Endothelial cell of umbilical vein (primary cell): ENCODE measurements around the gene VAC14. TPM values are rescaled to one million over a fixed set of nuclear protein-coding genes. Genes with fewer than 3 reads are reported as not detected.

ENCODE experiments used
- BruUV-seq: library from RNA; stranded (reverse); fragments of 400-500 nt; replicated peaks from 2 replicates; lab custom pipeline; 2021; lab: Mats Ljungman, UMichigan
- CTCF ChIA-PET: fragments of 300-600, 350-600 bp; sonication (Branson Sonifier 250); formaldehyde crosslinking; loops from one replicate; lab custom pipeline; 2021; ENCODE audit warnings: antibody characterized with exemption, inconsistent platforms; lab: Charles Lee
- POLR2A ChIA-PET: fragments of 300-600, 350-600 bp; sonication (Branson Sonifier 250); formaldehyde crosslinking; loops from one replicate; lab custom pipeline; 2021; ENCODE audit warnings: antibody characterized with exemption, inconsistent platforms; lab: Charles Lee
- DNase-seq: peaks from one replicate; pipeline ENCODE4 v3.0.0-alpha.2; 2011; ENCODE audit warnings: low read depth, low spot score
- FAIRE-seq: peaks from 2 replicates; lab custom pipeline; 2011; peaks lifted over from hg19 to GRCh38; lab: Jason Lieb, UNC
- H2AFZ ChIP-seq: 2 replicates; pipeline ENCODE4 v1.6.0; 2012; ENCODE audit warnings: low read depth, low read length, control low read depth, inconsistent platforms
- H3K27ac ChIP-seq: 2 replicates; pipeline ENCODE4 v1.5.1; 2011; ENCODE audit warnings: low read depth, mild to moderate bottlenecking, control low read depth, low read length, moderate library complexity; ENCODE audit not compliant: insufficient read depth
- H3K27me3 ChIP-seq, 2 experiments: 2 replicates each; pipeline versions ENCODE4 v1.6.0 to v1.6.1; 2011; ENCODE audit warnings: low read length in 2 of 2, mixed read lengths in 1 of 2; ENCODE audit not compliant: control insufficient read depth in 2 of 2, insufficient read depth in 2 of 2
- H3K36me3 ChIP-seq, 2 experiments: 2 replicates in 1 of 2; 3 replicates in 1 of 2; pipeline ENCODE4 v1.5.1; 2011; ENCODE audit warnings: low read length in 2 of 2, mild to moderate bottlenecking in 1 of 2, moderate library complexity in 1 of 2; ENCODE audit not compliant: control insufficient read depth in 2 of 2, insufficient read depth in 2 of 2; ENCODE audit errors: extremely low read depth in 1 of 2
- H3K4me1 ChIP-seq: 3 replicates; pipeline ENCODE4 v1.5.1; 2011; ENCODE audit warnings: mild to moderate bottlenecking, low read length; ENCODE audit not compliant: control insufficient read depth, insufficient read depth; ENCODE audit errors: extremely low read depth
- H3K4me2 ChIP-seq: 2 replicates; pipeline ENCODE4 v1.6.1; 2011; ENCODE audit warnings: low read length, control low read depth, mixed read lengths; ENCODE audit not compliant: insufficient read depth
- H3K4me3 ChIP-seq, 3 experiments: fragments of 200-600 bp in 1 of 3; sonication (generic), shearing (Covaris generic) in 1 of 3; replicated peaks in 1 of 3; 2 replicates each; pipeline ENCODE4 v1.5.1; 2011 to 2016; ENCODE audit warnings: control low read depth in 3 of 3, low read length in 3 of 3, mild to moderate bottlenecking in 2 of 3, inconsistent platforms in 1 of 3, low read depth in 1 of 3, moderate library complexity in 1 of 3; ENCODE audit not compliant: insufficient read depth in 1 of 3
- H3K79me2 ChIP-seq: 2 replicates; pipeline ENCODE4 v1.6.0; 2012; ENCODE audit warnings: low read length, inconsistent platforms; ENCODE audit not compliant: control insufficient read depth, insufficient read depth
- H3K9ac ChIP-seq: replicated peaks from 2 replicates; pipeline ENCODE3; 2011; ENCODE audit warnings: low read length, control low read depth; ENCODE audit not compliant: insufficient read depth; ENCODE audit errors: extremely low read depth
- H3K9me1 ChIP-seq: replicated peaks from 3 replicates; pipeline ENCODE4 v1.6.0; 2011; ENCODE audit warnings: mild to moderate bottlenecking, low read length; ENCODE audit not compliant: control insufficient read depth, insufficient read depth; ENCODE audit errors: extremely low read depth
- H3K9me3 ChIP-seq: replicated peaks from 2 replicates; pipeline ENCODE4 v1.5.1; 2012; ENCODE audit warnings: low read length, inconsistent platforms; ENCODE audit not compliant: control insufficient read depth, insufficient read depth
- H4K20me1 ChIP-seq: replicated peaks from 2 replicates; pipeline ENCODE3; 2011; ENCODE audit warnings: mild to moderate bottlenecking, low read length; ENCODE audit not compliant: control insufficient read depth, insufficient read depth; ENCODE audit errors: extremely low read depth
- CTCF ChIP-seq, 2 donors: IDR thresholded peaks; 1 replicate in 1 of 2; 2 replicates in 1 of 2; pipeline ENCODE4 v1.5.1; 2011; ENCODE audit warnings: low read length in 2 of 2, mild to moderate bottlenecking in 2 of 2, moderate library complexity in 2 of 2, control low read depth in 1 of 2, inconsistent platforms in 1 of 2, low read depth in 1 of 2; ENCODE audit not compliant: insufficient read depth in 1 of 2; ENCODE audit errors: extremely low read depth in 1 of 2
- EZH2 ChIP-seq: IDR thresholded peaks from 2 replicates; pipeline ENCODE4 v1.6.1; 2012; ENCODE audit warnings: borderline replicate concordance, low read depth, mild to moderate bottlenecking, moderate library complexity, low read length, inconsistent platforms; ENCODE audit not compliant: severe bottlenecking
- FOS ChIP-seq: IDR thresholded peaks from 2 replicates; pipeline ENCODE4 v1.6.1; 2011; ENCODE audit warnings: mild to moderate bottlenecking, low read length, moderate library complexity, borderline replicate concordance; ENCODE audit not compliant: insufficient read depth
- GATA2 ChIP-seq: IDR thresholded peaks from 2 replicates; pipeline ENCODE4 v1.7.0; 2011; ENCODE audit warnings: low read depth, mild to moderate bottlenecking, moderate library complexity, mixed read lengths, low read length; ENCODE audit not compliant: insufficient read length, insufficient read depth
- JUN ChIP-seq: IDR thresholded peaks from 2 replicates; pipeline ENCODE4 v1.6.1; 2011; ENCODE audit warnings: borderline replicate concordance, low read depth; ENCODE audit not compliant: insufficient read length, insufficient read depth
- MAX ChIP-seq: IDR thresholded peaks from 2 replicates; pipeline ENCODE4 v1.6.1; 2011; ENCODE audit not compliant: insufficient read depth, insufficient read length
- MYC ChIP-seq: IDR thresholded peaks from one replicate; pipeline ENCODE4 v1.6.1; 2011; ENCODE audit warnings: mild to moderate bottlenecking, low read depth, low read length
- POLR2A ChIP-seq: IDR thresholded peaks from 2 replicates; pipeline ENCODE4 v1.6.1; 2012; ENCODE audit warnings: low read depth, mild to moderate bottlenecking, control low read depth, low read length
- POLR2AphosphoS5 ChIP-seq: IDR thresholded peaks from 2 replicates; pipeline ENCODE4 v1.6.1; 2012; ENCODE audit warnings: low read depth, mild to moderate bottlenecking, control low read depth, low read length, moderate library complexity; ENCODE audit not compliant: insufficient read depth
- dilution Hi-C: fragments of 300-500 bp; cut with MboI; formaldehyde crosslinking; loops from one replicate; pipeline ENCODE4 v1.15.0; 2019; ENCODE audit warnings: low sequenced_read_pairs; ENCODE audit not compliant: extremely low pct_ligation_motif_present
- intact Hi-C: fragments of 100-400 bp; cut with micrococcal nuclease; formaldehyde crosslinking; loops from one replicate; pipeline ENCODE4 v1.10.0; 2022
- polyA plus RNA-seq, 4 experiments: library from polyadenylated mRNA; depleted of rRNA in 3 of 4; stranded (reverse) in 3 of 4; unstranded in 1 of 4; fragments of >200 nt; gene quantifications; 2 replicates each; pipeline versions ENCODE4 v1.2.1 to v1.2.3, GENCODE V29; 2011 to 2012; ENCODE audit warnings: missing spikeins in 1 of 4
- total RNA-seq: library from RNA; stranded (reverse); gene quantifications from 2 replicates; pipeline ENCODE4 v1.2.3, GENCODE V29; 2021

The VAC14 gene
- total and polyA plus RNA-seq, 2 donors (not counting 3 experiments of a cell fraction or from before 2014, with no cell fraction given) = 37.6 to 57.9 TPM

DNA sequence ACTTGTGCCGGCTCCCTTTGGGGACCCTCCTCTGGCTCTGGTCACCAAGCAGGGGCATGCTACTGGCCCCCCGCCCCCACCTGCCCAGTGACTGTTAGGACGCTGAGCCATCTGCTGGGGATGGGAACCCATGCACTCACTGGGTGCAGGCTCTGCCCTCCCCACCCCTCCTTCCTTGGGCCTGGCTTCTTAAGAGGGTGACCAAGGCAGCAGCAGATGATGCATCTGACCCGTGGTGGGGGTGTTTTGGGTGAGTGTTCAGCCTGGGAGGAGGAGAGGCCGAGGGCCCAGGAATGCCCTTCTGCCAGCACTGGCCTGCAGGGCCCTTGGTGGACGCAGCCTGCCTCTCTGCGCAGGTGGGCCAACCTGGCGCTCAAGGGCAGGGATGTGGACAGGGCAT lies 95.9 kb downstream of the VAC14 start:
- DNase-seq (no peak), FAIRE-seq (no peak)
- H4K20me1 ChIP-seq = no peaks in the 10 kb centered on the region
- ChIA-PET CTCF (no interaction called here), POLR2A (no interaction called here)
- H3K9me1 ChIP-seq = no peaks in the 10 kb centered on the region
- BruUV-seq = no TSS peak
- H3K9me3 ChIP-seq = no peaks in the 10 kb centered on the region
- no peak for TF ChIP-seq EZH2
- TF ChIP-seq FOS = no peak
- no peak for TF ChIP-seq MYC
- TF ChIP-seq POLR2A = no peak
- no peak for TF ChIP-seq GATA2
- TF ChIP-seq JUN = no peak
- TF ChIP-seq MAX = no peak
- no peak for TF ChIP-seq CTCF (IDR thresholded peaks at IDR 0.05; ENCODE audit: extremely low read depth in 1 of 2, insufficient read depth in 1 of 2, low read depth in 1 of 2, low read length in 2 of 2)
- no peak for TF ChIP-seq POLR2AphosphoS5
- H2AFZ ChIP-seq = no peak overlapping the region
- intact Hi-C loops (no loop called here), dilution Hi-C loops (no loop called here)
- H3K9ac ChIP-seq = no peak overlapping the region
- no peak overlapping the region for H3K4me2 ChIP-seq
- no peaks in the 10 kb centered on the region for H3K79me2 ChIP-seq
- H3K27ac ChIP-seq = no peak overlapping the region
- peaks cover 36% of the 10 kb centered on the region for H3K4me1 ChIP-seq
- no peaks in the 10 kb centered on the region for H3K27me3 ChIP-seq
- no peaks in the 10 kb centered on the region for H3K36me3 ChIP-seq
- H3K4me3 ChIP-seq = no peak overlapping the region
